NCI-H1694 treated with DMSO at 0.1 percent for 48 hours (cell line): ENCODE results near the gene TTI1.
"Not testable (repeated sequence)": the region's sequence is repeated elsewhere in the genome, so short reads cannot be mapped to it uniquely, and the experiment has no call there.

ENCODE experiments used
- DNase-seq: peaks from one replicate; lab custom pipeline; 2025; lab: John Stamatoyannopoulos, UW

TTI1 gene

DNA sequence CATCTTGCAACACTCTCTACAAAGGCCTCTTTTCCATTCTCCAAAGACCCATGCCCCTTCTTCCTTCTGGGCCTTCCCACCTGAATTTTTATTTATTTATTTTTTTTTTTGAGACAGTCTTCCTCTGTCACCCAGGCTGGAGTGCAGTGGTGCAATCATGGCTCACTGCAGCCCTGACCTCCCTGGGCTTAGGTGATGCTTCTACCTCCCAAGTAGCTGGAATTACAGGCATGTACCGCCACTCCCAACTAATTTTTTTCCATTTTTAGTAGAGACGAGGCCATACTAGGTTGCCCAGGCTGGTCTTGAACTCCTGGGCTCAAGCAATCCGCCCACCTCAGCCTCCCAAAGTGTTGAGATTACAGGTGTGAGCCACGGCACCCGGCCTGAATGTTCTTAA is 23.8 kb downstream of the TTI1 start:
- not testable (repeated sequence) for DNase-seq

GRCh38 chr20:38008233-38008944 is 24.9 kb downstream of the TTI1 start:
- DNase-seq = no peak

DNA sequence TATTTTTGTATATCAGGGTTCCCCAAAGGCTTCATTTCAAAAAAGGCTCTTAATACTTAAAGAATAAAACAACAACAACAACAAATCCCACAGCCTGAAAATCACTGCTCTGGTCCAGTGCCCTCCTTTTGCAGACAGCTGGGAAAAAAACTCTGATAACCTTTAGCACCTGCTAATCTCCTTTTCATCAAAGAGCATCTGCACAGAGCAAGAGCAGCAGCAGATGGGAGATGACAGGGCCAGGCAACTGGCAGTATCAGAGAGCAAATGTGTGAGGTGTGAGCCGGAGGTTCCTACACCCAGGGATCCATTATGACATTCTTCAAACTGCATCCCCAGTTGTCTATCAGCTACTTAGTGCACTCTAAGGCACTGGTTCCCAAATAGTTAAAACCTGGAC is 25.7 kb downstream of the TTI1 start:
- DNase-seq = peak; percentile 65

DNA sequence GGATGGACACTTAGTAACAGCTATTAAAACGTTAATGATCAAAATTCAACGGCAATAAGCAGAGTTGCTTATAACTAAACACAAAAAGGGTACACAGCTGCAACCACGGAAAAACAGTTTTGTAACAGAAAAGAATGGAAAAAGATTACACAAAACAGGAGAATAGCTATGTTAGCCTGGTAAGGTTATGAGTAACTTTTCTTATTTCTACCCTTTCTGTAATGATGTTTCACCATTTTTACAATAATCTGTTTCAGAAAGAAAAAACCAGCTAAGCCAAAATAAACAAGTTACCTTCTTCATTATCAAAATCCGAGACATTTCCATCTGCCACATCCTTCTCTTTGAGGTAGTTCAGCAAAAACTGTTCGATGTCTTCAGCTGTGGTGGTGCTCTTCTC is 27.4 kb downstream of the TTI1 start:
- no peak for DNase-seq

- DNase-seq = no peak
Measured at GRCh38 chr20:38004416-38004815, 28.8 kb downstream of the TTI1 start.

GRCh38 chr20:38002422-38002821 is 30.8 kb downstream of the TTI1 start:
- DNase-seq = no peak

DNA sequence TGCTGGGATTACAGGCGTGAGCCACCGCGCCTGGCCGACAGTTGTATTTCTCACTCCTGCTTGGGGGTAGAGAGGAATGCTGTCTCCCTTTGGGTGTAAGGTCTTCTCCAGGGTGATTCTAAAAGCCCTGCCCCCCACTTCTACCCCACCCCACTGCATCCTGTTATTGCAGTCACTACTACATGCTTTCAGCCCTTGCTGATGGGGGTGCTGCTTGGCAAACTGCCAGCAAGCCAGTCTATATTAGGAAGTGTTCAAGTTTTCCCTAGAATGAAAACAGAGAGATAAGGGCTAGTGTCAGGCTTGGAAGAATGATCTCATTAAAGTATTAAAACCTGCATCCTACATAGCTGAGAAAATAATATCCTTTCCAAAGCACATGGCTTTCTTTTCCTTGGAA is 31.3 kb downstream of the TTI1 start:
- no peak for DNase-seq

DNA sequence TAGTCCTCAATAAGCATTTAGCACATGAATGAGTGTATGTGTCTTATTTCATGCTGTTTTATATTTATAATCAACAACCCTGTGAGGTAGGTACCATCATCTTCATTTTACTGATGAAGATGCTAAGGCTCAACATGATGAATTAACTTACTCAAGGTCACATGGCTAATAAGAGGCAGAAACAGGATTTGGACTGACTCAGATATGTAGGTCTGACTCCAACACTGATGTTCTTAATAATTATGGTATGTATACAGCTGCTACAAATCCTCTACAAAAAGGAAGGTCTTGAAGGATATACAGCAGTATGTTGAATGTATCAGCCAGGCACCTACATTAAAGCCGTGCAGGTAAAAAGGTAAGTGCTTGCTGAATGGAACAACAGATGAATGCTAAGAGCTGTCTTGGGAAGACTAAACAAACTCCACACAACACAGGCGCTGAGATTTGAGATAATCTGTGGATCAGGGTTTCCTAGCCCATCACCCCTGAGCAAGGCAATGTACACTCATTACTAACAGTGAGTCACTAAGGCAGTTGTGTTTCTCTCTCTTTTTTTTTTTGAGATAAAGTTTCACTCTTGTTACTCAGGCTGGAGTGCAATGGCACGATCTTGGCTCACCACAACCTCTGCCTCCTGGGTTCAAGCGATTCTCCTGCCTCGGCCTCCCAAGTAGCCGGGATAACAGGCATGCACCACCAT is 31.9 kb downstream of the TTI1 start:
- no peak for DNase-seq

DNA sequence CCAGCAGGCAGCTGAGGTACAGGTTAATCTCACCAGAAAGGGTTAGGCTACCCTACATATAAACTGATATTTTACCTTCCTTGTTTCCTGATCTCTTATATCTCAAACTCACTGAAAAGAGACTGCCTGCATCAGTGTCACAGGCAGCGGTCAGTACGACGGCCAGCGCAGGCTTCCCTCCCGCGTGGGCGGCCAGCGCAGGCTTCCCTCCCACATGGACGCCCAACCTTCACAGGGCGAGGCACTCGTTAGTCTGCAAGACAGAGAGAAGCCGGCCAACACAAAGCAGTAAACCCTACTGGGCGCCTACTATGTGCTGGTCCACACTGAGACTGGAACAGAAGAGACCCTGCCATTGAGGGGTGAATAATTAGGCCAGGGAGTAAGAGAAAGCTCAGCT is 33.0 kb downstream of the TTI1 start:
- no peak for DNase-seq

GRCh38 chr20:37999526-38000263 is 33.6 kb downstream of the TTI1 start:
- no peak for DNase-seq

DNA sequence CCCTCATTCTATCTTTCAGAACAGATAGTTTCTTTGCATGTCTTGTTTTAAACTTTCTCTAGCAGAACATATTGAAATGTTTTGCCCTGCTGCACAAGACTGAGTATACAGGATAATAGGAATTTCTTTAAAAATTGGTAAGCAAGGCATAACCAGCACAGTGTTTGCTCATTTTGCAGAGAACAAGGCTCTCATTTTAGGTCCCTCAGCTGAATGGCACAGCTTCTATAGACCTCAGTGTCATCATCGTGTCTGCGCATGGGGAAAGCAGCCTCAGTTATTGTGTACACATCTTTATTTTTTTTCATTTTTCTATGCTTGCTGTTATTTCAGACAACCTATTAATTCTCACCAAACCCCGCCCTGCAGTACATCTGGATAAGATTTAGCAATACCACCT is 35.7 kb downstream of the TTI1 start:
- no peak for DNase-seq

- DNase-seq = no peak
Measured at GRCh38 chr20:37995856-37996605, 37.2 kb downstream of the TTI1 start.

- no peak for DNase-seq
Measured at GRCh38 chr20:37994512-37994911, 38.7 kb downstream of the TTI1 start.

DNA sequence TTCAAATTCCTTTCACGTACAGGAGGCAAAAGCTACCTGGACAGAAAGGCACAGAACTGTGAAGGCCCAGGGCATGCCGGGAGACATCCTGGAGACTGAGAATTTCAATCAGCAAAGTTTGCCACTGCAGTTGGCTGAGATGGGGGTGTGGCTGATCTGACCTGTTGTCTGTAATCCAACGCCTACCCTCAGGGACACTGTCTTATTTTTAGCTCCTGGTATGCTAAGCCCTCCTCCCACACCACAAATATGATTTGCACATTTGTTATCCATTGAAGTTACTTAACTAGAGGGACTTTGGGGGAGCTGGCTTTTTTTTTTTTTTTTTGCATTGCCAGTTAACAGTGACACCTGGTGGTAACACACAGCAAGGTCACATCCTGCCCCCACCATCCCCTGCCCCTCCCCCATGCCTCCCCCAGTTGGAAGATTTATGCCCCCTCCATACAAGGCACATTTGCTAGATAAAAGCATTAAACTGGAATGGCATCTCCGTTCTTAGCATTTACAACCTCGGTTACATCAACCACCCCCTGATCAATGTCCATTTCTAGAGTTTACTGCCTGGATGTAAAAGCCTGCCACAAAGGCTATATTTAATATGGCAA is 40.4 kb downstream of the TTI1 start:
- peak; percentile 32 for DNase-seq

DNA sequence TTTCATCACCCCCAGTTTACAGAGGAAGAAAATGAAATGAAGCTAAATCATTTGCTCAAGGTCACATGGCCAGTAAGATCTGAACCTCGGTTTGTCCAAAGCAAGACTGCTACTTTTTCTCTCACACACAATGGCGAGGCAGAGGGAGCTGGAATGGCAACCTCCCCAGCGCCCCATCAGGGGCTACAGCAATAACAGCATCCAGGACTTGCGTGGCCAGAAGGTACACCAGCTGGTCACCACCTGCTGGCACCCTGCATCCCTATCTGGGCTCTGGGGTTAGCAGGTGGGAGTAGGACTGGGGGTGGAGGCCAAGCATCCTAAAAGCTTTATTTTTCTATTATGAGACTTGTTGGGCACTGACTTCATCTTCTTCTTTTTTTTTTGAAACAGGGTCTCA is 41.3 kb downstream of the TTI1 start:
- DNase-seq = no peak

GRCh38 chr20:37991157-37991866 is 41.9 kb downstream of the TTI1 start:
- peak; percentile 21 for DNase-seq

- no peak for DNase-seq
Measured at GRCh38 chr20:37990571-37991151, 42.6 kb downstream of the TTI1 start.

DNA sequence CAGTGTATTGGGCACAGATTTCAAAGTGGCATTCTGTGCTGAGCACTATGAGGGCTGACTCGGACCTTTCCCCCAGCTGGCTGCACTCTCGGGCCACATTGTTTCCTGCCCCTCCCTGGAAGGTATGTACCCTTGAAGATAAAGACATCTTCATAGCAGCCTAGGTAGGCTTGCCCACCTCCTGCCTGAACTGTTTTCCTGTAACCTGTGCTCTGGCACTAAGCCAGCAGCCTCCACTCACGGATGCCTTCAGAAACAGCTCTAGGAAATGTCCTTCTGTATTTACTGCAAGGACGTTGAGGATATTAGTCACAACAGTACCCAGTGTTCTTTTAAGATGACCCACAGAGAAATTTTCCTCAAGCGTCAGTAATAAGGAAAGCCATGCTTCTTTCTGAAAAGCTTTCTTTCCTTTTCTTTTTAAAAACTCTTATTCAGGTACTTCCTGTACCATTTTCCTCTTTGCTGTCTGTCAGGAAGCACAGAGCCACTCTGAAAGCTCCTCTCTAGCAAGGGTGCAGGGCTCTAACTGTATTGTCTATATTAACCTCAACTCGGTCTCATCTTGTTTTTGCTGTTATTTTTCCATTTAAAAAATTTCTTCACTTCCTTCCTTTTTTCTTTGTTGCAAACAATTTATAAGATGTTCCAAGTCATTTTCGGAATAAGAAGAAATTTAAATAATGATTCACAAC is 43.5 kb downstream of the TTI1 start:
- DNase-seq = no peak

DNA sequence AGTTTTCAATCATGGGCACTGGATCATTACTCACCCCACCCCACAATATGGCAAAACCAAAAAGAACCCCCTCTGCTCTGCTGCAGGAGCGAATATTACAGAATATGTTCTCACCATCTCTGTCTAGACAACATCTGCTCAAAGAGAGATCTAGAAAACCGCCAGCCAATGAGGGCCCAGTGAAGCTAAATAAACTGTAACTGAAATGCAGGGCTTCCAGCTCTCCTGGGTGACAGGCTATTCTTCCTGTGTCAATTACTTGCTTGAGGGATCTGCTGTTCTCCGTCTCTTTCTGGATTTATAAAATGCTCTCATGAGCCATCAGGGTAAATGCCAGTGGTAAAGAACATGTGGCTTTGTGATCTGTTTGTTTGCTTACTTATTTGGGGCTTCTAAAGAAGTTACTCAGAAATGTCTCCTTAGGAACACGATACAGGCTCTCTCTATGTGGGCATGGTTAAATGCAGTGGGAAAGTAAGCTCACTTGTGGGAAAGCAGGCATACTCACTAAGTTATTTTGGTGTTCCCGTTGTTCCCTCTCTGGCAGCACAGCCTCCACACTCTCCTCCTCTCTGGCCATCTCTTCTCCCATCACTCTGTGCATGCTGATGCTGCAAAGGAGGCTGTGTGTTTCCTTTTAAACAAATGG is 44.8 kb downstream of the TTI1 start:
- DNase-seq = peak; percentile 28
